Activated CD8-positive, alpha-beta memory T cell treated with anti-CD3 and anti-CD28 coated beads, Interleukin-2, amount 10 ng/mL, durations not matched to agents 7 days and 5 days (primary cell): Measurements from ENCODE around the gene KBTBD8. TPM values are rescaled to one million over a fixed set of nuclear protein-coding genes. Genes with fewer than 3 reads are reported as not detected.

ENCODE experiments used
- ATAC-seq: fragments of 150-1000 bp; cut with Tn5 transposase; one replicate; pipeline ENCODE4 v1.10.0; 2021; ENCODE audit warnings: moderate library complexity
- CTCF ChIA-PET: fragments of 350-600 bp; sonication (Branson Sonifier 250); formaldehyde crosslinking; loops from one replicate; lab custom pipeline; 2021; ENCODE audit warnings: antibody characterized with exemption; lab: Charles Lee
- DNase-seq: peaks from one replicate; pipeline ENCODE4 v3.0.0-alpha.2; 2020
- H3K27ac Mint-ChIP-seq: one replicate; pipeline ENCODE4 v1.8.0; 2021; ENCODE audit warnings: mild to moderate bottlenecking, mixed read lengths
- H3K27me3 Mint-ChIP-seq: one replicate; pipeline ENCODE4 v1.8.0; 2021; ENCODE audit warnings: mixed read lengths
- H3K36me3 Mint-ChIP-seq: one replicate; pipeline ENCODE4 v1.8.0; 2021; ENCODE audit warnings: mild to moderate bottlenecking, mixed read lengths
- H3K4me1 Mint-ChIP-seq: one replicate; pipeline ENCODE4 v1.8.0; 2021; ENCODE audit warnings: mixed read lengths
- H3K4me3 Mint-ChIP-seq: one replicate; pipeline ENCODE4 v1.8.0; 2021; ENCODE audit warnings: mild to moderate bottlenecking, moderate library complexity, mixed read lengths
- H3K9me3 Mint-ChIP-seq: one replicate; pipeline ENCODE4 v1.8.0; 2022; ENCODE audit warnings: low read depth, mixed read lengths
- total RNA-seq, 2 experiments: library from RNA; stranded (reverse); gene quantifications; one replicate each; pipeline ENCODE4 v1.2.3, GENCODE V29; 2021

KBTBD8 gene
- total RNA-seq, 2 experiments from 2014 or later, result 10.4 to 19.2 TPM

DNA sequence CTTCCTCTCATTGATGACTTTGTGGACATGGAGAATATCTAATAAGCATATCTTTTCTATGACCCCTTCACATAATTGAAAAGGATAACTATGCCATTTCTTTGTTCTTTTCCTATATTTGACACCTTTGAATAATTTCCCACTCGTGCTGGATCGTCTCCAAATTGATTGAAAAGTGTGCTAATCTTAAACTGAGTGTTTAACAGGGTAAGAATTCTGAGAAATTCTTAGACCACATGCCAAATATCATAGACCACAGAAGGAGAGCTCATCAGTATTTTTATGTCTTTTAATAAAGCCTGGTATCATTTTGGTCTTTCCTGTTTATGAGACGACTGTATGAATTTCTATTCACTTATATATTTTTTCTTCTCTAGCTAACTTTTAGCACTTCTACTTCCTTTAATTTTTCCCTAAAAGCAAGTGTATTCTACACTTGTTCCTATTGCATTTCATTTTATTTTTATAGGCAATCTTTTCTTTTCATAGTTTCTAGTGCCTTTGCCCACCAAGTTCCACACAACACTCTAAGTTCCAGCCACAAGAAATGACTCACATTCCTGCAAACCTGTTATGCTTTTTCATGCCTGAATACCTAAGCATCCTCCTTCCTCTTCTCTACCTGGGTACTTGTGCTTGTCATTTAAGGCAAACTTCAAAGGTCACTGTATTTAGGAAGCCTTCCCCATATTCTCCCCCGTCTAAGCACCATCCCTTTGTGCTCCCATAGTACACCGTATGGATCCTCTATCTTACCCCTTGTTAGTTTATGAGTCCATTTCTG, 30.1 kb downstream of the KBTBD8 start:
- H3K9me3 Mint-ChIP-seq, result no peaks in the 10 kb centered on the region
- CTCF ChIA-PET, result no interaction called here
- DNase-seq, result no peak
- peaks cover 3% of the 10 kb centered on the region for H3K27me3 Mint-ChIP-seq
- no peaks in the 10 kb centered on the region for H3K36me3 Mint-ChIP-seq
- H3K4me1 Mint-ChIP-seq, result peaks cover 7% of the 10 kb centered on the region
- no peak overlapping the region for H3K4me3 Mint-ChIP-seq
- H3K27ac Mint-ChIP-seq, result no peak overlapping the region
- ATAC-seq, result no peak

GRCh38 chr3:67030785-67031740, 33.0 kb downstream of the KBTBD8 start:
- H3K4me3 Mint-ChIP-seq, result no peak overlapping the region
- no peaks in the 10 kb centered on the region for H3K36me3 Mint-ChIP-seq
- ATAC-seq, result no peak
- H3K27ac Mint-ChIP-seq, result no peak overlapping the region
- no peaks in the 10 kb centered on the region for H3K9me3 Mint-ChIP-seq
- no peak for DNase-seq
- CTCF ChIA-PET, result interaction anchor here (1.2 kb wide), 1 partner anchor 59 kb away, joined by 3 read pairs; no protein-coding TSS in a partner anchor
- peaks cover 5% of the 10 kb centered on the region for H3K27me3 Mint-ChIP-seq
- H3K4me1 Mint-ChIP-seq, result peaks cover 7% of the 10 kb centered on the region

GRCh38 chr3:67031986-67032385, 33.9 kb downstream of the KBTBD8 start:
- Mint-ChIP-seq H3K4me3 (no peak overlapping the region), H3K4me1 (peaks cover 7% of the 10 kb centered on the region), H3K36me3 (no peaks in the 10 kb centered on the region), H3K27ac (no peak overlapping the region), H3K27me3 (peaks cover 5% of the 10 kb centered on the region), H3K9me3 (no peaks in the 10 kb centered on the region)
- ATAC-seq, result no peak
- CTCF ChIA-PET, result no interaction called here
- DNase-seq, result no peak

GRCh38 chr3:67033079-67033478, 35.0 kb downstream of the KBTBD8 start:
- Mint-ChIP-seq H3K4me1 (peaks cover 5% of the 10 kb centered on the region), H3K4me3 (no peak overlapping the region), H3K9me3 (no peaks in the 10 kb centered on the region), H3K27me3 (peaks cover 5% of the 10 kb centered on the region), H3K27ac (no peak overlapping the region), H3K36me3 (no peaks in the 10 kb centered on the region)
- DNase-seq, result no peak
- CTCF ChIA-PET, result no interaction called here
- ATAC-seq, result no peak

DNA sequence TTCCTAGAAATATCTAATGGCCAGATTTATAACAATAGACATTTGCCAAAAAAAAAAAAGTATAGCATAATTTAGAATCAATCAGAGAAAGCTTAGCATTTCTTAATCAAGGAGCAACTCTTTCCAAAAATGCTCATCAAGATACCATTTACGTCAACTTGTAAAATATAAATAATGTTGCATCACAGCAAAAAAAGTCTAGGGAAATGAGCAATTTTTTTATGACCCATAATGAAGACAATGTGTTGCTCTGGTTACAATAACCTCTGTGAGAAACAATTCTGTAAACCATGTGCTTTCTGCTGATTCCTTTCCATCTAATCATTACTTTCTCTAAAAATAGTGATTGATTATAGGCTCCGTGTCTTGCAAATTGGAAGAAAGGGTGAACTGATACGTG, 36.3 kb downstream of the KBTBD8 start:
- H3K4me1 Mint-ChIP-seq, result no peaks in the 10 kb centered on the region
- CTCF ChIA-PET, result no interaction called here
- H3K4me3 Mint-ChIP-seq, result no peak overlapping the region
- H3K9me3 Mint-ChIP-seq, result no peaks in the 10 kb centered on the region
- ATAC-seq (no peak), DNase-seq (no peak)
- peaks cover 5% of the 10 kb centered on the region for H3K27me3 Mint-ChIP-seq
- no peaks in the 10 kb centered on the region for H3K36me3 Mint-ChIP-seq
- H3K27ac Mint-ChIP-seq, result no peak overlapping the region

DNA sequence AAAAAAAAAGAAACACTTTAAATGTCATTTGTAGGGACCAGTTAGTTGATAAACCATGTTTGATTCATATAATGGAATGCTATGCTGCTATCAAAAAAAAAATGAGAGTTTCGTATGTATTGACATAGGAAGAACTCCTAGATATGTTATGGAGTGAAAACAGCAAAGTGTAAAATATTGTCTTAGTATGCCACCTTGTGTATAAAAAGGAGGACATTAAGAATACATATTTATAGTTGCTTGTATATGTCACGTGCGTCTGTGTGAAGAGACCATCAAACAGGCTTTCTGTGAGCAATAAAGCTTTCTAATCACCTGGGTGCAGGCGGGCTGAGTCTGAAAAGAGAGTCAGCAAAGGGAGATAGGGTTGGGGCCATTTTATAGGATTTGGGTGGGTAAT, 39.5 kb downstream of the KBTBD8 start:
- ATAC-seq, result no peak
- Mint-ChIP-seq H3K4me1 (no peaks in the 10 kb centered on the region), H3K9me3 (no peaks in the 10 kb centered on the region), H3K27ac (no peak overlapping the region), H3K27me3 (peaks cover 5% of the 10 kb centered on the region), H3K36me3 (no peaks in the 10 kb centered on the region), H3K4me3 (no peak overlapping the region)
- DNase-seq, result no peak
- CTCF ChIA-PET, result interaction anchor here (2.9 kb wide), 1 partner anchor 66 kb away, joined by 12 read pairs; no protein-coding TSS in a partner anchor

DNA sequence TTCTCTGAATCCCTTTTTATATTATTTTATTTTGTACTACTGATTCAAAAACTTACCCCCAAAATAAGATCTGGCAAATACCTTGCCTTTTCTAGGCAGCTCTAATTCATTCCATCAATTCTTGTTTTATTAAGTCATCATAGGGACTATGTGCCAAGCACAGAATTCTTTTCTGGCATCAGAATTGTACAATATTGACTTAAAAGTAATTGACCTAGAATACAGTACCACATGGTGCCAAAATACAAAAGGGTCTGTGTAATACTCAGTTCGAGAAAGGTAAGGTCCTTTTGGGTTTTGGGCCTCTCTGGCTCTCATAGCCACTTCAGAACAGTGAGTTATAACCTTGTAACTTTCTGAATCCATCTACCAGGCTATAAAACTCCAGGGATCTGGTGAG, 46.2 kb downstream of the KBTBD8 start:
- H3K4me3 Mint-ChIP-seq, result no peak overlapping the region
- H3K27ac Mint-ChIP-seq, result no peak overlapping the region
- DNase-seq (no peak), ATAC-seq (no peak)
- H3K9me3 Mint-ChIP-seq, result no peaks in the 10 kb centered on the region
- H3K36me3 Mint-ChIP-seq, result no peaks in the 10 kb centered on the region
- H3K4me1 Mint-ChIP-seq, result no peaks in the 10 kb centered on the region
- no peaks in the 10 kb centered on the region for H3K27me3 Mint-ChIP-seq
- CTCF ChIA-PET, result no interaction called here

- ATAC-seq, result no peak
- Mint-ChIP-seq H3K36me3 (no peaks in the 10 kb centered on the region), H3K27ac (no peak overlapping the region), H3K4me3 (no peak overlapping the region), H3K4me1 (no peaks in the 10 kb centered on the region), H3K27me3 (no peaks in the 10 kb centered on the region), H3K9me3 (no peaks in the 10 kb centered on the region)
- DNase-seq, result no peak
- CTCF ChIA-PET, result no interaction called here
Measured at GRCh38 chr3:67044955-67045354, 46.8 kb downstream of the KBTBD8 start.

GRCh38 chr3:67045711-67046465, 47.8 kb downstream of the KBTBD8 start:
- Mint-ChIP-seq H3K4me3 (no peak overlapping the region), H3K4me1 (no peaks in the 10 kb centered on the region), H3K9me3 (peaks cover 5% of the 10 kb centered on the region), H3K27me3 (peaks cover 4% of the 10 kb centered on the region), H3K36me3 (no peaks in the 10 kb centered on the region), H3K27ac (no peak overlapping the region)
- CTCF ChIA-PET, result no interaction called here
- ATAC-seq, result no peak
- no peak for DNase-seq

DNA sequence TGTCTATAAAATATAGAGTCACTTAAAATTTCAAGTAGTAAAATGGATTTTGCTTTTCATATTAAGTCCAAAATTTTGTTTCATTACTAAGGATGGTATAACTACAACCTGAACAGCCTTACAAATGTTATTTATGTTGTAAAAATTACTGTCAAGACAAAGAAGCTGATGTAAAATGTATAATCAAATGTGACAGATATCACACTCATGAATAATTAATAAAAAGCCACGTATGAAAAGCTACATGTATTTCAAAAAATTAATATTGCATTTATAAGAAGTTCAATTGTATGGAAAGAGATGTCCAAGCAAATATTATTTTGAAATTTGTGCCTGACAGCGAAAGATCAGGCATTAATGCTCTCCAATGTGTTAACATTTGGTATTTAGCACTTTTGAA, 48.9 kb downstream of the KBTBD8 start:
- CTCF ChIA-PET, result no interaction called here
- Mint-ChIP-seq H3K36me3 (no peaks in the 10 kb centered on the region), H3K27ac (no peak overlapping the region), H3K27me3 (peaks cover 4% of the 10 kb centered on the region), H3K4me1 (no peaks in the 10 kb centered on the region), H3K4me3 (no peak overlapping the region), H3K9me3 (peaks cover 5% of the 10 kb centered on the region)
- DNase-seq, result no peak
- no peak for ATAC-seq

DNA sequence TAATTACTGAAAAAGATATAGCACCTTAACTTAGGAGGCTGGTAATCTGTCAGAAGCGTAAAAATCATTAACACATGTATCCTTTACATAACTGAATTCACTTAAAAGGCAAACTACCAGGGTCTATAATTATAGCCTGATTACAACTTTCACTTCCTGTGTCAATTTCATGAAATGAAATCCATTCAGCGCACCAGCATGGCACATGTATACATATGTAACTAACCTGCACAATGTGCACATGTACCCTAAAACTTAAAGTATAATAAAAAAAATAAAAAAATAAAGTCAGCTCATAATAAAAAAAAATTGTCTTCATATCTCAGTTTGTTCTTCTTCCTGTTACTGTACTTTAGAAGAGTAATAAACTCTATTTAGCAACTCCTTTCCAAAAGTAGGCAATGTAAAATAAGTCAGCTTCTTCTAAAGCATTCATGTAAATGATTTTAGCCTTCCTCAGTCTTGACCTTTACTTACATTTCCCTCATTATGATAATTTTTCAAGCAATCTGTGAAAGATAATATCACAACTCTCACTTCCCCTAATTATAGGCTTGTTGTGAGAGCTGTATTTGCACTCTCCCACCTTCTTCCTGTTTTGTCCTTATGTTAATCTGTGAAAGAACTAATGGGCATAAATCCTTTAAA, 50.1 kb downstream of the KBTBD8 start:
- Mint-ChIP-seq H3K27me3 (peaks cover 4% of the 10 kb centered on the region), H3K9me3 (peaks cover 5% of the 10 kb centered on the region)

GRCh38 chr3:67048715-67049074, 50.6 kb downstream of the KBTBD8 start:
- Mint-ChIP-seq H3K36me3 (no peaks in the 10 kb centered on the region), H3K4me1 (no peaks in the 10 kb centered on the region), H3K27me3 (peaks cover 4% of the 10 kb centered on the region), H3K9me3 (peaks cover 5% of the 10 kb centered on the region), H3K27ac (no peak overlapping the region), H3K4me3 (no peak overlapping the region)
- CTCF ChIA-PET, result no interaction called here
- ATAC-seq (no peak), DNase-seq (no peak)

More for the DNA sequence above, 50.1 kb downstream of the KBTBD8 start:
- no peak overlapping the region for H3K4me3 Mint-ChIP-seq
- H3K36me3 Mint-ChIP-seq, result no peaks in the 10 kb centered on the region
- H3K27ac Mint-ChIP-seq, result no peak overlapping the region
- no peaks in the 10 kb centered on the region for H3K4me1 Mint-ChIP-seq
- DNase-seq, result no peak
- no peak for ATAC-seq
- CTCF ChIA-PET, result no interaction called here

- ATAC-seq (no peak), DNase-seq (no peak)
- no peak overlapping the region for H3K27ac Mint-ChIP-seq
- CTCF ChIA-PET, result no interaction called here
- H3K4me3 Mint-ChIP-seq, result no peak overlapping the region
- peaks cover 3% of the 10 kb centered on the region for H3K9me3 Mint-ChIP-seq
- H3K27me3 Mint-ChIP-seq, result peaks cover 11% of the 10 kb centered on the region
- H3K4me1 Mint-ChIP-seq, result no peaks in the 10 kb centered on the region
- no peaks in the 10 kb centered on the region for H3K36me3 Mint-ChIP-seq
Measured at GRCh38 chr3:67059443-67059842, 61.3 kb downstream of the KBTBD8 start.
